Upper lobe of right lung (tissue), 1 donor: ENCODE measurements around the gene RITA1. TPM values are rescaled to one million over a fixed set of nuclear protein-coding genes. Genes with fewer than 3 reads are reported as not detected.

Source experiments
- ATAC-seq: fragments of 200-7000 bp; cut with Tn5 transposase; one replicate; pipeline ENCODE4 v1.9.1; 2020; ENCODE audit warnings: mild to moderate bottlenecking, moderate library complexity
- DNase-seq: peaks from one replicate; pipeline ENCODE4 v3.0.0-alpha.2; 2020
- H3K27ac ChIP-seq: fragments of 200-600 bp; one replicate; pipeline ENCODE4 v1.8.0; 2022
- H3K27me3 ChIP-seq: fragments of 200-600 bp; one replicate; pipeline ENCODE4 v1.8.0; 2022; ENCODE audit warnings: mild to moderate bottlenecking
- H3K36me3 ChIP-seq: fragments of 200-600 bp; one replicate; pipeline ENCODE4 v1.8.0; 2022
- H3K4me1 ChIP-seq: fragments of 200-600 bp; one replicate; pipeline ENCODE4 v1.8.0; 2022
- H3K4me3 ChIP-seq: fragments of 200-600 bp; one replicate; pipeline ENCODE4 v1.8.0; 2022; ENCODE audit warnings: mild to moderate bottlenecking
- H3K9me3 ChIP-seq: fragments of 200-600 bp; one replicate; pipeline ENCODE4 v1.8.0; 2022
- CTCF ChIP-seq: fragments of 200-600 bp; IDR thresholded peaks from one replicate; pipeline ENCODE4 v1.8.0; 2022; ENCODE audit warnings: antibody characterized with exemption
- intact Hi-C: fragments of 100-400 bp; cut with DNase I; formaldehyde crosslinking; loops from one replicate; pipeline ENCODE4 v1.11.0; 2022
- total RNA-seq: library from RNA; stranded (reverse); fragmentation: NEBNext Ultra II Directional; extraction: Animal tissue kit (Norgen Biotek cat#: 25700); gene quantifications from one replicate; pipeline ENCODE4 v1.2.1, GENCODE V29; 2021
- donor health status: DM: no; HTN: yes; CAD: no; lungs with severe emphysema.

Gene RITA1
- total RNA-seq, 1 donor from 2014 or later, result 16.4 TPM

GRCh38 chr12:113235976-113236375 is 50.5 kb downstream of the RITA1 start:
- H3K4me3 ChIP-seq, result no peak overlapping the region
- peaks cover 34% of the 10 kb centered on the region for H3K36me3 ChIP-seq
- no peak for ATAC-seq

GRCh38 chr12:113236539-113237399 is 51.2 kb downstream of the RITA1 start:
- no peak for TF ChIP-seq CTCF
- Histone ChIP-seq H3K4me1 (peaks cover 45% of the 10 kb centered on the region), H3K27me3 (no peaks in the 10 kb centered on the region), H3K9me3 (no peaks in the 10 kb centered on the region), H3K4me3 (no peak overlapping the region), H3K36me3 (peaks cover 26% of the 10 kb centered on the region), H3K27ac (peak overlapping the region; percentile 21)
- intact Hi-C loops, result no loop called here
- ATAC-seq (no peak), DNase-seq (no peak)

More at GRCh38 chr12:113235976-113236375, 50.5 kb downstream of the RITA1 start:
- no peaks in the 10 kb centered on the region for H3K27me3 ChIP-seq
- peaks cover 38% of the 10 kb centered on the region for H3K4me1 ChIP-seq
- intact Hi-C loops, result no loop called here
- DNase-seq, result no peak
- no peaks in the 10 kb centered on the region for H3K9me3 ChIP-seq
- peak overlapping the region; percentile 21 for H3K27ac ChIP-seq
- no peak for TF ChIP-seq CTCF

- no peak overlapping the region for H3K4me3 ChIP-seq
- H3K4me1 ChIP-seq, result peaks cover 50% of the 10 kb centered on the region
- peaks cover 16% of the 10 kb centered on the region for H3K36me3 ChIP-seq
- intact Hi-C loops, result no loop called here
- no peaks in the 10 kb centered on the region for H3K27me3 ChIP-seq
- no peaks in the 10 kb centered on the region for H3K9me3 ChIP-seq
- peak overlapping the region; percentile 40 for H3K27ac ChIP-seq
- no peak for ATAC-seq
- no peak for DNase-seq
- TF ChIP-seq CTCF, result no peak
Measured at GRCh38 chr12:113237748-113238147, 52.2 kb downstream of the RITA1 start.

GRCh38 chr12:113238309-113238708 is 52.8 kb downstream of the RITA1 start:
- Histone ChIP-seq H3K36me3 (peaks cover 11% of the 10 kb centered on the region), H3K4me3 (no peak overlapping the region), H3K27ac (peak overlapping the region; percentile 40), H3K4me1 (peaks cover 55% of the 10 kb centered on the region), H3K9me3 (no peaks in the 10 kb centered on the region), H3K27me3 (no peaks in the 10 kb centered on the region)
- no peak for DNase-seq
- intact Hi-C loops, result no loop called here
- TF ChIP-seq CTCF, result no peak
- no peak for ATAC-seq

GRCh38 chr12:113239288-113239771 is 53.8 kb downstream of the RITA1 start:
- intact Hi-C loops, result no loop called here

More at GRCh38 chr12:113239288-113239771, 53.8 kb downstream of the RITA1 start:
- no peak for TF ChIP-seq CTCF
- Histone ChIP-seq H3K36me3 (peaks cover 6% of the 10 kb centered on the region), H3K9me3 (no peaks in the 10 kb centered on the region), H3K27me3 (no peaks in the 10 kb centered on the region), H3K4me3 (no peak overlapping the region), H3K27ac (no peak overlapping the region), H3K4me1 (peaks cover 65% of the 10 kb centered on the region)
- DNase-seq (no peak), ATAC-seq (no peak)
